Right cardiac atrium (tissue), 5 donors: ENCODE measurements around the gene RCOR1. TPM values are rescaled to one million over a fixed set of nuclear protein-coding genes. Genes with fewer than 3 reads are reported as not detected.
"Not testable (repeated sequence)": the region's sequence is repeated elsewhere in the genome, so short reads cannot be mapped to it uniquely, and the experiment has no call there.

Experiments
- ATAC-seq, 2 donors: fragments of 200-7000 bp; cut with Tn5 transposase; one replicate each; pipeline versions ENCODE4 v1.8.0 to v1.9.1; 2020; ENCODE audit warnings: moderate library complexity in 2 of 2, mild to moderate bottlenecking in 1 of 2
- DNase-seq, 3 donors: peaks; one replicate each; pipeline ENCODE4 v3.0.0-alpha.2; 2020
- H3K27ac ChIP-seq: one replicate; pipeline ENCODE4 v1.5.1; 2013; ENCODE audit warnings: mild to moderate bottlenecking, low read length, control low read depth, moderate library complexity
- H3K27me3 ChIP-seq: one replicate; pipeline ENCODE4 v1.6.1; 2013; ENCODE audit not compliant: control insufficient read depth, insufficient read depth
- H3K4me1 ChIP-seq: one replicate; pipeline ENCODE4 v1.6.1; 2013; ENCODE audit warnings: low read length; ENCODE audit not compliant: control insufficient read depth, insufficient read depth
- H3K4me3 ChIP-seq: one replicate; pipeline ENCODE4 v1.5.1; 2013; ENCODE audit warnings: low read length, control low read depth
- H3K9me3 ChIP-seq: one replicate; pipeline ENCODE4 v1.6.1; 2013; ENCODE audit warnings: low read length; ENCODE audit not compliant: control insufficient read depth
- WGBS: extraction: QIAGEN DNeasy Blood & Tissue Kit; methylation state at CpG from one replicate; pipeline ENCODE4 v1.1.7; 2013; 5-methylcytosine and 5-hydroxymethylcytosine counted together
- intact Hi-C, 4 donors: fragments of 100-400 bp; cut with DNase I; formaldehyde crosslinking; loops; one replicate each; pipeline versions ENCODE4 v1.11.0 to v1.14.0; 2022 to 2023
- polyA plus RNA-seq: library from polyadenylated mRNA; stranded (reverse); fragments of 200-250 nt; gene quantifications from one replicate; pipeline ENCODE4 v1.2.3, GENCODE V29; 2013
- total RNA-seq, 4 donors: library from RNA; stranded (reverse); fragmentation: NEBNext Ultra II Directional; extraction: Animal tissue kit (Norgen Biotek cat#: 25700); gene quantifications; one replicate each; pipeline ENCODE4 v1.2.1, GENCODE V29; 2021
- donor health status: healthy with polysubstance abuse.
- donor health status: DM: no; HTN: yes; CAD: no.
- donor health status: DM: no; HTN: no; CAD: no.
- donor health status: DM: no; HTN: yes; CAD: no; lungs with severe emphysema.
- donor health status: DM: yes; HTN: yes; CAD: no.

Gene RCOR1
- total and polyA plus RNA-seq, 5 donors, result 4.4 to 14.4 (median 13.0) TPM

GRCh38 chr14:102759456-102760187, 167.2 kb downstream of the RCOR1 start:
- H3K27me3 ChIP-seq, result no peaks in the 10 kb centered on the region
- no peaks in the 10 kb centered on the region for H3K9me3 ChIP-seq
- no peak for DNase-seq
- H3K4me3 ChIP-seq, result no peak overlapping the region
- no peak overlapping the region for H3K27ac ChIP-seq
- ATAC-seq, result no peak
- 58% methylated on average over 10 of the region's 10 CpGs for WGBS
- intact Hi-C loops, result no loop called here
- H3K4me1 ChIP-seq, result no peaks in the 10 kb centered on the region

GRCh38 chr14:102760496-102761193, 168.2 kb downstream of the RCOR1 start:
- 40% methylated on average over 21 of the region's 21 CpGs for WGBS

GRCh38 chr14:102761206-102761605, 168.8 kb downstream of the RCOR1 start:
- DNase-seq (no peak), ATAC-seq (no peak)
- Histone ChIP-seq H3K4me1 (no peaks in the 10 kb centered on the region), H3K4me3 (no peak overlapping the region), H3K27me3 (no peaks in the 10 kb centered on the region), H3K9me3 (no peaks in the 10 kb centered on the region), H3K27ac (no peak overlapping the region)
- intact Hi-C loops, result no loop called here
- 61% methylated on average over 15 of the region's 15 CpGs for WGBS

More at GRCh38 chr14:102760496-102761193, 168.2 kb downstream of the RCOR1 start:
- H3K27me3 ChIP-seq, result no peaks in the 10 kb centered on the region
- intact Hi-C loops, result no loop called here
- H3K27ac ChIP-seq, result no peak overlapping the region
- peak; percentile 66 to 70 for ATAC-seq
- DNase-seq, result no peak
- H3K4me3 ChIP-seq, result no peak overlapping the region
- H3K4me1 ChIP-seq, result no peaks in the 10 kb centered on the region
- H3K9me3 ChIP-seq, result no peaks in the 10 kb centered on the region

DNA sequence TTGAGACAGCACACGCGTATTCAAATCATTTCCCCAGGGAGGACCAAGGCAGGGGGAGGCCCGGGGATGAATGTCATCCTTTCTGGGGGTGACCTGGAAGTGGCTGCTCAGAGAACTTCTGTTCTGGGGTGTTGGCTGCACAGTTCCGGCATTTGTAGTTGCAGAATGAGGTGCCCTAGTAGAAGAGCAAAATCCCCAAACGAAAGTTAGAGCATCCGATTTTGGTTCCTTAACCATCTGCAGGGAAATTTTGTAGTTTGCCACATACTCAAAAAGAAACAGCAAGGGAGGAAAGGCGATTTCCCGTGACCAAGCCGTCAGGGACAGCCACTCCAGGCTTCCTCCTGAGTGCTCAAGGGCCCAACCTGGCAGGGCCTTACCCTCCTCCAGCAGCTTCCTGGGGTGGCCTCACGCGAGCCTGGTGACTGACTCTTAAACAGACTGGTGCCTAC, 171.8 kb downstream of the RCOR1 start:
- Histone ChIP-seq H3K4me1 (no peaks in the 10 kb centered on the region), H3K27me3 (no peaks in the 10 kb centered on the region), H3K9me3 (no peaks in the 10 kb centered on the region), H3K27ac (no peak overlapping the region), H3K4me3 (no peak overlapping the region)
- intact Hi-C loops, result no loop called here
- ATAC-seq (no peak), DNase-seq (no peak)
- WGBS, result 65% methylated on average over 11 of the region's 11 CpGs

GRCh38 chr14:102765770-102766169, 173.3 kb downstream of the RCOR1 start:
- H3K9me3 ChIP-seq, intact Hi-C loops, ATAC-seq, DNase-seq, H3K27me3 ChIP-seq, H3K4me3 ChIP-seq, H3K4me1 ChIP-seq, H3K27ac ChIP-seq: not testable (repeated sequence)
- WGBS, result 94% methylated on average over 8 of the region's 8 CpGs

- no peaks in the 10 kb centered on the region for H3K9me3 ChIP-seq
- DNase-seq (peak in 1 of 3 donors; percentile 36), ATAC-seq (peak in 1 of 2 donors; percentile 35)
- H3K4me1 ChIP-seq, result no peaks in the 10 kb centered on the region
- intact Hi-C loops, result no loop called here
- H3K27me3 ChIP-seq, result no peaks in the 10 kb centered on the region
- 84% methylated on average over 19 of the region's 19 CpGs for WGBS
- H3K4me3 ChIP-seq, result no peak overlapping the region
- no peak overlapping the region for H3K27ac ChIP-seq
Observed at GRCh38 chr14:102768223-102769048, 176.0 kb downstream of the RCOR1 start.

DNA sequence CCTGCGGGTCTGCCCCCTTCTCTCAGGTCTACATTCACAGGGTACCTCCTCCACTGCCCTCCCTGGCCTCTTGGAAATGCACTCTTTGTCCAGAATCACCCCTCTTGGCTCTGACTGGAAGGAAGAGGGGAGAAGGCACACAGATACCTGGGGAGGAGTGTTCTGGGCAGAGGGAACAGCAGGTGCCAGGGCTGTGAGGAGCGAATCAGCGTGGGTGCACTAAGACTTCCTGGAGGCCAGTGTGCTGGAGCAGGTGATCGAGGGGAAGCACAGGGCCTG, 176.5 kb downstream of the RCOR1 start:
- 92% methylated on average over 4 of the region's 4 CpGs for WGBS
- H3K4me1 ChIP-seq, result no peaks in the 10 kb centered on the region
- no peak for DNase-seq
- no peak overlapping the region for H3K27ac ChIP-seq
- intact Hi-C loops, result no loop called here
- H3K9me3 ChIP-seq, result no peaks in the 10 kb centered on the region
- no peak overlapping the region for H3K4me3 ChIP-seq
- H3K27me3 ChIP-seq, result no peaks in the 10 kb centered on the region
- ATAC-seq, result peak in 1 of 2 donors; percentile 10

DNA sequence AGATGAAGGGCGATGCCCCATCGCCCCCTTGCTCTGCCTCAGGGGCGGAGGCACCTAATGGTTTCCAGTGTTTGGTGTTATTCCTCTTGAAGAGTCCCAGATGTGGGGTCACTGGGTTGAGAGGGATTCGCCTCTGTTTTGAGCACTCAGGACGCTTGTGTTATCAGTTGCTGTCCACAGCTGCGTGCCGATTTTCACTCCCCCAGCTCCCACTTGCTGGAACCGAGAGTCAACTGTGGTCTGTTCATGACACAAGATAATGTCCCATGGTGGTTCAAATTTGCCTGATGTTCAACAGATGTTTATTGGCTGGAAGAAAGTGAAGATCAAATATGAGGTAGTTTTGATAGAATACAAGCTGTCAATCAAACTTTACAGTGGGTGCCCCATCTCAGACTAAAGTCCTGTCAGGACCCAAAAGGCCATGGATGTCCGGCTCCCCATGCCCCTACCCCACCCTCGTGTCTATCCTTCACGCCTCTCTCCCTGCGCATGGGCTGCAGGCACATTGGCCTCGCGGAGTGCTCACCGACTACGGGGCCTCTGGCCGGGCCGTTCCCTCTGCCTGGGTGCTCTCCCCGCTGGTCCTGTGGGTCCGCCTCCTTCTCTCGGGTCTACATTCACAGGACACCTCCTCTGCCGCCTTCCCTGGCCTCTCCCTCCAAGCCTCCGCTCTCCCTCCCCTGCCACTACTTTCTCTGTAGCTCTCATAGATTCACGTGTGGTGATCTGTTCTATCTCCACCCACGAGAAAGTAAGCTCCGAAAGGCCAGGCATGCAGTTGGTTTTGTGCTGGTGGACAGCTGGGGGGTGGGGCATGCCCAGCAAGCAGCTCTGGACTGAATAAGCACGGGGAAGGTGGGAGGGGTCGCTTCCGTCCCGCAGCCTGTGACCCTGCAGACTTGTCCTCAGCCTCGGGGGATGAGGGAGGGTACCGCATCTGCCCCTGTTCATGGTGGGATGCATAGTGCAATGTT, 178.0 kb downstream of the RCOR1 start:
- 64% methylated on average over 32 of the region's 32 CpGs for WGBS
- Histone ChIP-seq H3K27ac (no peak overlapping the region), H3K4me1 (no peaks in the 10 kb centered on the region), H3K9me3 (no peaks in the 10 kb centered on the region), H3K4me3 (no peak overlapping the region), H3K27me3 (no peaks in the 10 kb centered on the region)
- intact Hi-C loops, result loop anchor here in 3 of 4 donors (10.0 kb wide), 2 partner anchors 144 to 154 kb away; partner anchors contain the start of gene AMN (in 1 of the 3)
- ATAC-seq (no peak), DNase-seq (no peak)

GRCh38 chr14:102771144-102771543, 178.7 kb downstream of the RCOR1 start:
- Histone ChIP-seq H3K27me3 (no peaks in the 10 kb centered on the region), H3K4me3 (no peak overlapping the region), H3K27ac (no peak overlapping the region), H3K4me1 (no peaks in the 10 kb centered on the region), H3K9me3 (no peaks in the 10 kb centered on the region)
- ATAC-seq, result no peak
- 93% methylated on average over 9 of the region's 9 CpGs for WGBS
- intact Hi-C loops, result loop anchor here in 3 of 4 donors (10.0 kb wide), 2 partner anchors 144 to 154 kb away; partner anchors contain the start of gene AMN (in 1 of the 3)
- no peak for DNase-seq
